ENCODE results near the gene DLK1.

DLK1 gene

GRCh38 chr14:100779691-100780080, 53.0 kb downstream of the DLK1 start:
- DNase-seq, result no peak

- DNase-seq, result no peak
Observed at GRCh38 chr14:100780246-100780645, 53.6 kb downstream of the DLK1 start.

GRCh38 chr14:100780646-100781355, 54.1 kb downstream of the DLK1 start:
- no peak for DNase-seq

DNA sequence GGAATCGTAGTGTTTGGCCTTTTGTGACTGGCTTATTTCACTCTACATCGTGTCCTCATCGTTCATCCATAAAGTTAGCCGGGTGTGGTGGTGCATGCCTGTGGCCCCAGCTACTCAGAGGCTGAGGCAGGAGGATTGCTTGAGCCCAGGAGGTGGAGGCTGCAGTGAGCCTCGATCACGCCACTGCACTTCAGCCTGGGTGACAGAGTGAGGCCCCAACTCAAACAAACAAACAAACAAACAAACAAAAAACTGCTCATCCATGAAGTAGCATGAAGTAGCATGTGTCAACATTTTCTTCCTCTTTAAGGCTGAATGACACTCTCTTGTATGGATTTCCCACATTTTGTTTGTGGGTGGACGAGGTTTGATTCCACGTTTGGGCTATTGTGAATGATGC, 55.3 kb downstream of the DLK1 start:
- no peak for DNase-seq

- DNase-seq, result no peak
Observed at GRCh38 chr14:100782516-100783320, 56.0 kb downstream of the DLK1 start.

DNA sequence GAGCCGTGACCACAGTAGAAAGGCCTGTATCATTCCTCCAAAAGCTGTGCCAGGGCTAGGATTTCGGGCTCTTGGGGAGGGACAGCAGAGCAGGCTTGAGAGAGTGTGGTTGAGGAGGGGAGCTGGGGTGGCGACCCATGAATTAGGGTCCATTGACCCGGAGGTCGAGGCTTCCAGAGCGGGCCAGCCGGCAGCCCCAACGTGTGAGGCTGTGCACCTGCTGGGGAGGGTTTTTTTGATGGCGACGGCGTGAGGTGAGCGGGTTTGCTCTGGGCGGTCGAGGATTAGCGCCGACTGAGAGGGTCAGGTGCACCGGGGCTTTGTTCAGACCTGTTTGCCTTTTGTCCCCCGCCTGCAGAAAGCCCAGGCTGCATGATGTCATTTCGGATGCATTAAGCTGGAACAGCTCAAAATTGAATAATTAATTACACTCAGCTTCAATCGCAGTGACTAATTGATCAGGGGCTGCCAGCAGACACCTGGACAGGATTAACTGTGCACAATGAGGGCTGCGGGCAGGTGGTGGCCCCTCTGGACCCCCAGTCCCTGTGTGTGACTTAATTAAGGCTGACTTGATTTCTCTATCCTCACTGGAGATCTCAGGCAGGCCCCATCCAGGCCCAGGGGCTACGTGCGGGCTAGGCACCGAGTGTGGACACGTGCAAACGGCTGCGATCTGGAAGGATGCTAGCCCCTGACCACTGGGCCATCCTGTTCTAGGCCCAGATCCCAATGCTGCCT, 57.1 kb downstream of the DLK1 start:
- no peak for DNase-seq

GRCh38 chr14:100784523-100785337, 58.0 kb downstream of the DLK1 start:
- DNase-seq, result no peak

DNA sequence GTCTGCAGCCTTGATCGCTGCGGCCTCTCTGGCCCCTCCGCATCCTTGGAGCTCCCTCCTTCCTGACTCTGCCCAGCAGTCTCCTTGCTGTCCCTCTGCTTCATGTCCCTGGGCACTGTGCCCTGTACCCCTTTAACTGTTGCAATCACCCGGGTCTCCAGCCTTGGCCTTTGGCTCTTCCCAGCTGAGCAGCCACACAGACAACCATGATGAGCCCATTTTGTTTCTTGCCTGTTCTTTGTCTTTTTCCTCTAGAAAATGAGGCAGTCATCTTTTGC, 58.6 kb downstream of the DLK1 start:
- DNase-seq, result no peak

- no peak for DNase-seq
Observed at GRCh38 chr14:100785626-100786025, 58.9 kb downstream of the DLK1 start.

DNA sequence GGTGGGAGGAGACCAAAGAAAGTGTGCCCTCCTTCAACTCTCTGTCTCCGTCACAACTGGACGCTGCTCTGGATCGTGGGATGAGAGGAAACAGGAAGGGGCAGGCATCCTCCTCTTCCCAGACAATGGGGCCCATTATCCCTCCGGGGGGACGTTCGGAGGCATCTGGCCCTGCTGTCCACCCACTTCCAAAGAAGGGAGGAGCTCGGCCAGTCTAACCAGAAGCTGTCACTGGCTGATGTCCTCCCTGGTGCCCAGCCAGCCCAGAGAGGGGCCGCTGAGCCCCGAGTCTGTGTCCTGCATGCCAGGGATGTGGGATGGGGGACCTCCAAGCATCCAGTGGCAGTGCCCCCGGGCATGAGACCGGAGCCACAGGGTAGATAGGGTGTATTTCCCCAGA, 59.4 kb downstream of the DLK1 start:
- DNase-seq, result no peak

GRCh38 chr14:100786576-100787219, 60.0 kb downstream of the DLK1 start:
- no peak for DNase-seq

DNA sequence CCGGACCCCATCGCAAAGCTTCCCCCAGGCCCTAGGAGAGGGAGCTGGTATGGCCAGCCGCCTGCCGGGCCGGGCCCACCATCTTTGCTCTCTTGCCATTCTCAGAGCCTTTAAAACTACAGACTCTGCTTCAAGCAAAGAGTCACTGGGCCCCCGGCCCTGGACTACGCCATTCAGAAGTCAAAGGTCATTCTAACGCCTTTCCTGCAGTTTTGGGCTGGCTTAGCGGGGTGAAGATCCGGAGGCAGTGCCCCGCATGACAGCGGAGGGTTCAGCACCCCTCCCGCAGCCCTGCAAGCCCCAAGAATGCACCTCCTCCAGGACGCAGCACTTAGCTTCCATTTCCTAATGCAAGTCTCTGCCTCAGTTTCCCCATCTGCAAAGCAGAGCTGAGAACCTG, 61.0 kb downstream of the DLK1 start:
- no peak for DNase-seq

Data from hematopoietic multipotent progenitor cell treated with erythropoietin and hydrocortisone succinate and interleukin-3 and kit ligand, for 4 days (in vitro differentiated cells).